ENCODE results near the gene OLFML2A.

DNA sequence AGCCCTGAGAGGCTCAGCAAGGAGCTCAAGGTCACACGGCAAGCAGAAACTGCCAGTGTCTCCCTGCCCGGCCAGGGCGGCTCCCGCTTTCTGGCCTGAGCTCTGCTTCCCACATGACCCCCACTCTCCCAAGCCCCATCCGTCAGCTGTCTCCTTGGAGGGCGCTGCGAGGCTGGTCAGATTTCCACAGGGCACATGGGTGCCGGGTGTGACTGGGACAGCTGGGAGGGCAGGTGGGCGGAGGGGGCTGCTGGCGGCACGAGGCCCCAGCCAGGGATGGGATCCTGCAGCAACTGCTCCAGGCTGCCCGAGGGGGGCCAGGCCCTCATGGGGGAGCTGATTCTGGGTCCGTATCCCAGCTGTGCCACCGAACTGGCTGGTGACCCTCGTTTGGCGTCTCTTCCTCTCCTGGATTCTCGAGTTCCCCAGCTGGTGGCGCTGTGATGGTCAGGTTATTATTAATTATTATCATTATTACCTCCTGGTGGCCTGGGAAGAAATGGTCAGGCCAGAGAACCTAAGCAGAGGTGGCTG, 63.4 kb downstream of the OLFML2A start:
- TF ChIP-seq CTCF (IDR thresholded peaks at IDR 0.05; ENCODE audit: poor library complexity) (peak; percentile 27), EZH2 (IDR thresholded peaks at IDR 0.05; ENCODE audit: borderline replicate concordance) (no peak)

All from hepatocyte (in vitro differentiated cells).